HepG2 (cell line): ENCODE measurements around the gene IKZF2. TPM values are rescaled to one million over a fixed set of nuclear protein-coding genes. Genes with fewer than 3 reads are reported as not detected.

Experiments used
- ATAC-seq: fragments of 200-7000 bp; cut with Tn5 transposase; 3 replicates; pipeline ENCODE4 v1.9.1; 2020; ENCODE audit warnings: mild to moderate bottlenecking, moderate library complexity
- BruUV-seq: library from RNA; stranded (reverse); fragments of 400-500 nt; replicated peaks from 2 replicates; lab custom pipeline; 2021; lab: Mats Ljungman, UMichigan
- CTCF ChIA-PET: fragments of 300-600 bp; formaldehyde crosslinking; extraction: SDS; loops from one replicate; lab custom pipeline; 2021; ENCODE audit warnings: low total read pairs, inconsistent platforms, low intra/inter-chr PET ratio; lab: Yijun Ruan, JAX
- POLR2A ChIA-PET: fragments of 350-600 bp; sonication (Branson Sonifier 250); formaldehyde crosslinking; loops from one replicate; lab custom pipeline; 2020; ENCODE audit warnings: antibody characterized with exemption, inconsistent platforms; lab: Yijun Ruan, JAX
- DNase-seq: peaks from one replicate; pipeline ENCODE4 v3.0.0-alpha.2; 2015; ENCODE audit warnings: low spot score
- FAIRE-seq: peaks from 3 replicates; lab custom pipeline; 2011; peaks lifted over from hg19 to GRCh38; lab: Jason Lieb, UNC
- H2AFZ ChIP-seq: one replicate; pipeline ENCODE4 v1.6.1; 2011; ENCODE audit warnings: low read length, inconsistent platforms
- H3K27ac ChIP-seq: fragments of 300-600 bp; 3 replicates; pipeline ENCODE4 v1.8.0; 2011; ENCODE audit warnings: mixed run types, mild to moderate bottlenecking, mixed read lengths, low read length, inconsistent platforms; ENCODE audit not compliant: insufficient read depth; ENCODE audit errors: extremely low read length
- H3K27me3 ChIP-seq, 2 experiments: fragments of 200-600 bp in 1 of 2; 2 replicates in 1 of 2; 3 replicates in 1 of 2; pipeline versions ENCODE4 v1.6.0 to v1.8.0; 2011; ENCODE audit warnings: low read length in 2 of 2, mild to moderate bottlenecking in 2 of 2, moderate library complexity in 2 of 2, inconsistent platforms in 1 of 2; ENCODE audit not compliant: insufficient read depth in 2 of 2, control insufficient read depth in 1 of 2
- H3K36me3 ChIP-seq, 2 experiments: fragments of 200-600 bp in 1 of 2; replicated peaks in 1 of 2; 2 replicates in 1 of 2; 3 replicates in 1 of 2; pipeline versions ENCODE4 v1.5.1 to v1.8.0; 2011; ENCODE audit warnings: low read length in 2 of 2, inconsistent platforms in 1 of 2; ENCODE audit not compliant: insufficient read depth in 2 of 2, control insufficient read depth in 1 of 2
- H3K4me1 ChIP-seq: 2 replicates; pipeline ENCODE4 v1.5.1; 2012; ENCODE audit warnings: low read length, inconsistent platforms; ENCODE audit not compliant: insufficient read depth
- H3K4me2 ChIP-seq: 2 replicates; pipeline ENCODE4 v1.6.0; 2011; ENCODE audit warnings: low read depth, low read length, inconsistent platforms
- H3K4me3 ChIP-seq, 3 experiments: fragments of 200-600 bp in 1 of 3; sonication (generic), shearing (Covaris generic) in 1 of 3; replicated peaks in 1 of 3; 2 replicates each; pipeline ENCODE4 v1.5.1; 2011 to 2016; ENCODE audit warnings: low read length in 3 of 3, inconsistent platforms in 2 of 3, low read depth in 2 of 3, mild to moderate bottlenecking in 2 of 3, control low read depth in 1 of 3, mixed read lengths in 1 of 3; ENCODE audit not compliant: insufficient read depth in 1 of 3
- H3K79me2 ChIP-seq: one replicate; pipeline ENCODE4 v1.6.1; 2011; ENCODE audit warnings: low read length, inconsistent platforms; ENCODE audit not compliant: insufficient read depth
- H3K9ac ChIP-seq: 2 replicates; pipeline ENCODE4 v1.6.0; 2011; ENCODE audit warnings: mild to moderate bottlenecking, low read depth, low read length, inconsistent platforms; ENCODE audit not compliant: insufficient read depth
- H3K9me3 ChIP-seq: 2 replicates; pipeline ENCODE4 v1.5.1; 2012; ENCODE audit warnings: mild to moderate bottlenecking, low read length
- H4K20me1 ChIP-seq: 2 replicates; pipeline ENCODE4 v1.6.0; 2011; ENCODE audit warnings: inconsistent platforms, mild to moderate bottlenecking, low read length, moderate library complexity; ENCODE audit not compliant: insufficient read depth
- ARNT ChIP-seq: fragments of 450-650 bp; IDR thresholded peaks from 2 replicates; pipeline ENCODE4 v1.6.1; 2017
- BCL3 ChIP-seq: sonication (generic); formaldehyde crosslinking; IDR thresholded peaks from 2 replicates; pipeline ENCODE4 v1.5.1; 2020; ENCODE audit warnings: mild to moderate bottlenecking, missing genetic modification reagents, moderate library complexity
- CCDC6 ChIP-seq: sonication (generic); formaldehyde crosslinking; IDR thresholded peaks from 2 replicates; pipeline ENCODE4 v1.8.1; 2022; ENCODE audit warnings: mild to moderate bottlenecking, missing genetic modification reagents, moderate library complexity
- CENPX ChIP-seq: sonication (generic); formaldehyde crosslinking; IDR thresholded peaks from 2 replicates; pipeline ENCODE4 v1.9.0; 2021; ENCODE audit warnings: mild to moderate bottlenecking, missing genetic modification reagents, moderate library complexity
- GATAD2A ChIP-seq: IDR thresholded peaks from 2 replicates; pipeline ENCODE4 v1.6.1; 2016
- NFKBIZ ChIP-seq: IDR thresholded peaks from 2 replicates; pipeline ENCODE4 v1.6.1; 2018; ENCODE audit warnings: missing genetic modification reagents, missing compliant biosample characterization
- SP4 ChIP-seq: sonication (generic); formaldehyde crosslinking; IDR thresholded peaks from 2 replicates; pipeline ENCODE4 v1.8.1; 2023; ENCODE audit warnings: mild to moderate bottlenecking, missing genetic modification reagents
- SPEN ChIP-seq: sonication (generic); formaldehyde crosslinking; IDR thresholded peaks from 2 replicates; pipeline ENCODE4 v1.5.1; 2020; ENCODE audit warnings: low read depth, mild to moderate bottlenecking, missing genetic modification reagents
- TBP ChIP-seq: sonication (generic); formaldehyde crosslinking; IDR thresholded peaks from 2 replicates; pipeline ENCODE4 v1.5.0; 2020; ENCODE audit warnings: missing genetic modification reagents
- TBX3 ChIP-seq: fragments of 450-650 bp; IDR thresholded peaks from 2 replicates; pipeline ENCODE4 v1.6.1; 2017; ENCODE audit warnings: antibody characterized with exemption, mild to moderate bottlenecking, inconsistent platforms, borderline replicate concordance
- THAP7 ChIP-seq: sonication (generic); formaldehyde crosslinking; IDR thresholded peaks from 2 replicates; pipeline ENCODE4 v1.8.1; 2023; ENCODE audit warnings: mild to moderate bottlenecking, missing genetic modification reagents
- ZNF253 ChIP-seq: sonication (generic); formaldehyde crosslinking; IDR thresholded peaks from 2 replicates; pipeline ENCODE4 v1.8.0; 2022; ENCODE audit warnings: mild to moderate bottlenecking, missing genetic modification reagents, borderline replicate concordance
- ZNF30 ChIP-seq: sonication (generic); formaldehyde crosslinking; IDR thresholded peaks from 2 replicates; pipeline ENCODE4 v1.5.0; 2020; ENCODE audit warnings: mild to moderate bottlenecking, missing genetic modification reagents
- ZNF496 ChIP-seq: sonication (generic); formaldehyde crosslinking; IDR thresholded peaks from 2 replicates; pipeline ENCODE4 v1.8.1; 2023; ENCODE audit warnings: mild to moderate bottlenecking, moderate library complexity, missing genetic modification reagents; ENCODE audit not compliant: insufficient replicate concordance
- ZNF569 ChIP-seq: sonication (generic); formaldehyde crosslinking; IDR thresholded peaks from 2 replicates; pipeline ENCODE4 v1.5.0; 2020; ENCODE audit warnings: mild to moderate bottlenecking, missing genetic modification reagents, moderate library complexity, borderline replicate concordance
- ZNF784 ChIP-seq: sonication (generic); formaldehyde crosslinking; IDR thresholded peaks from 2 replicates; pipeline ENCODE4 v1.5.1; 2020; ENCODE audit warnings: missing genetic modification reagents, mild to moderate bottlenecking, borderline replicate concordance
- ZXDC ChIP-seq: sonication (generic); formaldehyde crosslinking; IDR thresholded peaks from 2 replicates; pipeline ENCODE4 v1.5.0; 2020; ENCODE audit warnings: mild to moderate bottlenecking, missing genetic modification reagents
- in situ Hi-C: cut with HindIII; loops from 2 replicates; pipeline ENCODE4 v1.10.0; 2017; ENCODE audit warnings: low pct_unique_long_range_greater_than_20kb; ENCODE audit not compliant: extremely low pct_ligation_motif_present
- intact Hi-C: fragments of 100-400 bp; cut with micrococcal nuclease; formaldehyde crosslinking; loops from one replicate; pipeline ENCODE4 v1.10.0; 2022; ENCODE audit not compliant: unreplicated experiment
- polyA plus RNA-seq, 8 experiments: library from polyadenylated mRNA; depleted of rRNA in 3 of 8; stranded (reverse) in 7 of 8; unstranded in 1 of 8; fragments of >200 nt; fragmentation: Illumina TruSeq in 4 of 8; extraction: Trizol in 4 of 8; gene quantifications; 2 replicates each; pipeline versions ENCODE4 v1.2.1 to v1.2.3, GENCODE V29; 2011 to 2016; ENCODE audit warnings: low read depth in 4 of 8, missing spikeins in 1 of 8, mixed read lengths in 1 of 8; ENCODE audit not compliant: insufficient read depth in 1 of 8
- total RNA-seq, 5 experiments: library from RNA; depleted of rRNA; stranded (reverse); fragments of >200 nt; fragmentation: Illumina TruSeq; extraction: Trizol; gene quantifications; 2 replicates each; pipeline ENCODE4 v1.2.3, GENCODE V29; 2016; ENCODE audit warnings: low read depth in 1 of 5

IKZF2 gene
- total and polyA plus RNA-seq, 2 of the 13 experiments (the other 11 are each of a cell fraction or from before 2014, with no cell fraction given) = 0.18 to 0.86 TPM

GRCh38 chr2:213166109-213166508 lies 14.7 kb upstream of the IKZF2 start (continued):
- no peak for TF ChIP-seq NFKBIZ (CRISPR knock-in tag)
- no peak for TF ChIP-seq TBX3
- no peak for TF ChIP-seq BCL3
- TF ChIP-seq ZXDC (CRISPR knock-in tag) = no peak
- TF ChIP-seq SP4 (CRISPR knock-in tag) = no peak
- no peak for TF ChIP-seq CENPX

GRCh38 chr2:213164263-213164662 lies 12.9 kb upstream of the IKZF2 start:
- no peaks in the 10 kb centered on the region for H3K36me3 ChIP-seq
- H3K27ac ChIP-seq = no peak overlapping the region
- H3K9me3 ChIP-seq = no peaks in the 10 kb centered on the region
- no peaks in the 10 kb centered on the region for H3K27me3 ChIP-seq
- DNase-seq (no peak), FAIRE-seq (no peak), ATAC-seq (no peak)
- intact Hi-C loops (no loop called here), in situ Hi-C loops (no loop called here)
- no peaks in the 10 kb centered on the region for H3K4me1 ChIP-seq
- ChIA-PET POLR2A (no interaction called here), CTCF (no interaction called here)
- no peaks in the 10 kb centered on the region for H4K20me1 ChIP-seq
- no peaks in the 10 kb centered on the region for H3K79me2 ChIP-seq
- TF ChIP-seq ARNT = no peak
- no peak for TF ChIP-seq ZNF253 (CRISPR knock-in tag)
- no peak for TF ChIP-seq ZNF784 (CRISPR knock-in tag)
- no peak for TF ChIP-seq SPEN (CRISPR knock-in tag)
- TF ChIP-seq THAP7 = no peak
- no peak for TF ChIP-seq ZNF30 (CRISPR knock-in tag)
- TF ChIP-seq CCDC6 (CRISPR knock-in tag) = no peak
- TF ChIP-seq GATAD2A (CRISPR knock-in tag) = no peak
- no peak for TF ChIP-seq ZNF569 (CRISPR knock-in tag)
- TF ChIP-seq TBP (CRISPR knock-in tag) = no peak
- TF ChIP-seq ZNF496 (CRISPR knock-in tag) = no peak
- no peak overlapping the region for H3K4me2 ChIP-seq
- H3K4me3 ChIP-seq = no peak overlapping the region
- H2AFZ ChIP-seq = no peak overlapping the region
- no TSS peak for BruUV-seq
- H3K9ac ChIP-seq = no peak overlapping the region
